K562 (cell line): Measurements from ENCODE around the gene SERINC5. TPM values are rescaled to one million over a fixed set of nuclear protein-coding genes. Genes with fewer than 3 reads are reported as not detected.
A peak's percentile ranks its signal among the peaks of the same experiment; 100 is the strongest.

Experiments
- BMI1 ChIP-seq: fragments of 150-350 bp; IDR thresholded peaks from 2 replicates; pipeline ENCODE4 v1.6.1; 2014; ENCODE audit warnings: low read length
- EGR1 ChIP-seq: fragments of 450-650 bp; conservative IDR thresholded peaks from 2 replicates; pipeline ENCODE4 v1.6.1; 2017; ENCODE audit warnings: mild to moderate bottlenecking
- HDAC8 ChIP-seq: fragments of 450-650 bp; IDR thresholded peaks from 2 replicates; pipeline ENCODE4 v1.6.1; 2016; ENCODE audit warnings: mild to moderate bottlenecking, missing genetic modification characterization, moderate library complexity, missing compliant biosample characterization
- KHSRP ChIP-seq: fragments of 450-650 bp; IDR thresholded peaks from 2 replicates; pipeline ENCODE4 v1.6.1; 2017
- MCM7 ChIP-seq, 2 experiments: fragments of 450-650 bp; IDR thresholded peaks; 2 replicates each; pipeline ENCODE4 v1.6.1; 2016 to 2018
- MECOM ChIP-seq: fragments of 250-450 bp; sonication (Bioruptor Pico); IDR thresholded peaks from 2 replicates; pipeline ENCODE4 v1.8.0; 2022; ENCODE audit warnings: inconsistent platforms
- MEF2A ChIP-seq: IDR thresholded peaks from 2 replicates; pipeline ENCODE4 v1.6.1; 2011; ENCODE audit warnings: low read depth, mild to moderate bottlenecking, low read length, moderate library complexity; ENCODE audit not compliant: control insufficient read depth
- NCOR1 ChIP-seq: fragments of 450-650 bp; IDR thresholded peaks from 2 replicates; pipeline ENCODE4 v1.6.1; 2016; ENCODE audit warnings: mild to moderate bottlenecking, moderate library complexity
- RHOXF2B ChIP-seq: fragments of 250-450 bp; sonication (Bioruptor Pico); conservative IDR thresholded peaks from 2 replicates; pipeline ENCODE4 v1.5.1; 2021
- SLC30A9 ChIP-seq: fragments of 250-450 bp; sonication (Bioruptor Pico); IDR thresholded peaks from 2 replicates; pipeline ENCODE4 v1.8.0; 2022; ENCODE audit warnings: mild to moderate bottlenecking, moderate library complexity
- SMAD1 ChIP-seq: fragments of 150-350 bp; IDR thresholded peaks from 2 replicates; pipeline ENCODE4 v1.6.1; 2014; ENCODE audit warnings: low read length, low read depth; ENCODE audit not compliant: partially characterized antibody
- SREBF2 ChIP-seq: sonication (generic); formaldehyde crosslinking; IDR thresholded peaks from 2 replicates; pipeline ENCODE4 v1.4.0; 2020; ENCODE audit warnings: mild to moderate bottlenecking, missing genetic modification reagents
- TCFL5 ChIP-seq: fragments of 250-450 bp; sonication (Bioruptor Pico); conservative IDR thresholded peaks from 2 replicates; pipeline ENCODE4 v1.6.1; 2021; ENCODE audit warnings: mild to moderate bottlenecking, moderate library complexity, matching md5 sums
- ZNF77 ChIP-seq: fragments of 250-450 bp; sonication (Bioruptor Pico); IDR thresholded peaks from 2 replicates; pipeline ENCODE4 v1.5.0; 2020
- ZNF780A ChIP-seq: fragments of 250-450 bp; sonication (Bioruptor Pico); IDR thresholded peaks from 2 replicates; pipeline ENCODE4 v1.5.0; 2021; ENCODE audit warnings: mild to moderate bottlenecking
- polyA plus RNA-seq, 8 experiments: library from polyadenylated mRNA; depleted of rRNA in 4 of 8; stranded (reverse) in 5 of 8; unstranded in 3 of 8; fragments of >200 nt; fragmentation: Nextera tagmentation in 2 of 8; fragmentation: Illumina TruSeq in 1 of 8; extraction: Ambion mirVana in 2 of 8; extraction: Trizol in 1 of 8; gene quantifications; 2 replicates each; pipeline versions ENCODE4 v1.2.1 to v1.2.3, GENCODE V29; 2011 to 2014; ENCODE audit warnings: inconsistent platforms in 1 of 8, missing spikeins in 1 of 8
- total RNA-seq, 7 experiments: library from RNA; depleted of rRNA in 6 of 7; stranded (reverse); fragments of >200 nt in 6 of 7; fragmentation: Illumina TruSeq in 2 of 7; extraction: Trizol in 2 of 7; gene quantifications; 2 replicates each; pipeline versions ENCODE4 v1.2.1 to v1.2.3, GENCODE V29; 2011 to 2021; ENCODE audit warnings: low replicate concordance in 1 of 7
- TF ChIP-seq, protein P1 (sequence below), 2 experiments: IDR thresholded peaks in 1 of 2; conservative IDR thresholded peaks in 1 of 2; 2 replicates each; pipeline ENCODE4 v1.6.1; 2016; ENCODE audit warnings: low read depth in 2 of 2, mild to moderate bottlenecking in 1 of 2, missing compliant biosample characterization in 1 of 2, missing genetic modification characterization in 1 of 2, moderate library complexity in 1 of 2
- TF ChIP-seq, protein P2 (sequence below): sonication (generic); formaldehyde crosslinking; IDR thresholded peaks from 2 replicates; pipeline ENCODE4 v1.8.1; 2023; ENCODE audit warnings: mild to moderate bottlenecking, missing genetic modification reagents
- TF ChIP-seq, protein P3 (sequence below): fragments of 450-650 bp; IDR thresholded peaks from 2 replicates; pipeline ENCODE4 v1.6.1; 2016; ENCODE audit warnings: mild to moderate bottlenecking
- TF ChIP-seq, protein P4 (sequence below): fragments of 250-450 bp; sonication (Bioruptor Pico); IDR thresholded peaks from 2 replicates; pipeline ENCODE4 v1.5.0; 2020; ENCODE audit warnings: mild to moderate bottlenecking, borderline replicate concordance

Gene SERINC5
- total and polyA plus RNA-seq, 9 of the 15 experiments (the other 6 are each of a cell fraction or from before 2014, with no cell fraction given) = 1.4 to 7.9 (median 3.7) TPM

DNA sequence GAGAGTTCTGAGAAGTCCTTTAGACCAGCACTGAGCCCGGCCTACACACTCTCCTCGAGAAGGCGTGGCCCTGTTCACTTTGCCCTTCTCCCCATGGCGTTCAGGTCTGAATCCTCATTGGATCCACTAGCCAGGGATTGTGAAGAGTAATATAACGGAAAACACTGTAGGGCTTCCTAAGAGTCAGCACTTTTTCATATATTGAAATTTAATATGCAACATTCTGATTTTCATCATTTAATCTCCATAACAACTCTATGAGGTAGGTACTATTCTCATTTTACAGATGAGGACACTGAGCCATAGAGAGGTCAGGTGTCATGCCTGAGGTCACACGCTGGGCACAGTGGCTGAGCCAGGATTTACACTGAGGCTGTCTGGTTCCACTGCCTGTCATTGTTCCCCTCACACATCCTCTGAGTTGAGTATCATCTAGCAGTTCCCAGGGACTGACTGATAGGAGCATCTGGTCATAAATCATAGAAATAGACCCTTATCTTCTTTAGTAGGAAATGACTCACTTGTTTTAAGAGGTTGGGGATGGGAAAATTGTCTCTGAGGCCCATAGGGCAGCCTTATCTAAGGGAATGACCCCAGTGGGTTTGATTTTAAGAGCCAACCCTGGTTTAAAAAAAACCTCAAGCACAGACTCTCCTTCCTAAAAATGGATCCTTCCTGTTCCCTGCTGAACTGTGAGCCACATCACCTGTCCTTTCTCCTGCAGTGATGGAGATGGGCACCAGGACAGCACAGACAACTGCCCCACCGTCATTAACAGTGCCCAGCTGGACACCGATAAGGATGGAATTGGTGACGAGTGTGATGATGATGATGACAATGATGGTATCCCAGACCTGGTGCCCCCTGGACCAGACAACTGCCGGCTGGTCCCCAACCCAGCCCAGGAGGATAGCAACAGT, 179.5 kb downstream of the SERINC5 start (continued):
- TF ChIP-seq SREBF2 (no peak), KHSRP (no peak), TCFL5 (CRISPR knock-in tag) (no peak), HDAC8 (tag) (no peak), EGR1 (no peak), RHOXF2B (no peak), MECOM (CRISPR knock-in tag) (peak; percentile 95), ZNF780A (CRISPR knock-in tag) (no peak), SMAD1 (no peak), ZNF77 (CRISPR knock-in tag) (no peak), NCOR1 (peak; percentile 58), SLC30A9 (no peak), BMI1 (no peak), MCM7 (IDR thresholded peaks at IDR 0.05) (no peak), MEF2A (no peak)
- TF ChIP-seq, protein P1, sequence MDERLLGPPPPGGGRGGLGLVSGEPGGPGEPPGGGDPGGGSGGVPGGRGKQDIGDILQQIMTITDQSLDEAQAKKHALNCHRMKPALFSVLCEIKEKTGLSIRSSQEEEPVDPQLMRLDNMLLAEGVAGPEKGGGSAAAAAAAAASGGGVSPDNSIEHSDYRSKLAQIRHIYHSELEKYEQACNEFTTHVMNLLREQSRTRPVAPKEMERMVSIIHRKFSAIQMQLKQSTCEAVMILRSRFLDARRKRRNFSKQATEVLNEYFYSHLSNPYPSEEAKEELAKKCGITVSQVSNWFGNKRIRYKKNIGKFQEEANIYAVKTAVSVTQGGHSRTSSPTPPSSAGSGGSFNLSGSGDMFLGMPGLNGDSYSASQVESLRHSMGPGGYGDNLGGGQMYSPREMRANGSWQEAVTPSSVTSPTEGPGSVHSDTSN (CRISPR knock-in tag; IDR thresholded peaks at IDR 0.05; ENCODE audit: low read depth) = peak; percentile 52
- TF ChIP-seq, protein P1 (tag; conservative IDR thresholded peaks at IDR 0.05; ENCODE audit: low read depth) = peak; percentile 87
- TF ChIP-seq, protein P2, sequence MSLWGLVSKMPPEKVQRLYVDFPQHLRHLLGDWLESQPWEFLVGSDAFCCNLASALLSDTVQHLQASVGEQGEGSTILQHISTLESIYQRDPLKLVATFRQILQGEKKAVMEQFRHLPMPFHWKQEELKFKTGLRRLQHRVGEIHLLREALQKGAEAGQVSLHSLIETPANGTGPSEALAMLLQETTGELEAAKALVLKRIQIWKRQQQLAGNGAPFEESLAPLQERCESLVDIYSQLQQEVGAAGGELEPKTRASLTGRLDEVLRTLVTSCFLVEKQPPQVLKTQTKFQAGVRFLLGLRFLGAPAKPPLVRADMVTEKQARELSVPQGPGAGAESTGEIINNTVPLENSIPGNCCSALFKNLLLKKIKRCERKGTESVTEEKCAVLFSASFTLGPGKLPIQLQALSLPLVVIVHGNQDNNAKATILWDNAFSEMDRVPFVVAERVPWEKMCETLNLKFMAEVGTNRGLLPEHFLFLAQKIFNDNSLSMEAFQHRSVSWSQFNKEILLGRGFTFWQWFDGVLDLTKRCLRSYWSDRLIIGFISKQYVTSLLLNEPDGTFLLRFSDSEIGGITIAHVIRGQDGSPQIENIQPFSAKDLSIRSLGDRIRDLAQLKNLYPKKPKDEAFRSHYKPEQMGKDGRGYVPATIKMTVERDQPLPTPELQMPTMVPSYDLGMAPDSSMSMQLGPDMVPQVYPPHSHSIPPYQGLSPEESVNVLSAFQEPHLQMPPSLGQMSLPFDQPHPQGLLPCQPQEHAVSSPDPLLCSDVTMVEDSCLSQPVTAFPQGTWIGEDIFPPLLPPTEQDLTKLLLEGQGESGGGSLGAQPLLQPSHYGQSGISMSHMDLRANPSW (CRISPR knock-in tag) = no peak
- TF ChIP-seq, protein P3, sequence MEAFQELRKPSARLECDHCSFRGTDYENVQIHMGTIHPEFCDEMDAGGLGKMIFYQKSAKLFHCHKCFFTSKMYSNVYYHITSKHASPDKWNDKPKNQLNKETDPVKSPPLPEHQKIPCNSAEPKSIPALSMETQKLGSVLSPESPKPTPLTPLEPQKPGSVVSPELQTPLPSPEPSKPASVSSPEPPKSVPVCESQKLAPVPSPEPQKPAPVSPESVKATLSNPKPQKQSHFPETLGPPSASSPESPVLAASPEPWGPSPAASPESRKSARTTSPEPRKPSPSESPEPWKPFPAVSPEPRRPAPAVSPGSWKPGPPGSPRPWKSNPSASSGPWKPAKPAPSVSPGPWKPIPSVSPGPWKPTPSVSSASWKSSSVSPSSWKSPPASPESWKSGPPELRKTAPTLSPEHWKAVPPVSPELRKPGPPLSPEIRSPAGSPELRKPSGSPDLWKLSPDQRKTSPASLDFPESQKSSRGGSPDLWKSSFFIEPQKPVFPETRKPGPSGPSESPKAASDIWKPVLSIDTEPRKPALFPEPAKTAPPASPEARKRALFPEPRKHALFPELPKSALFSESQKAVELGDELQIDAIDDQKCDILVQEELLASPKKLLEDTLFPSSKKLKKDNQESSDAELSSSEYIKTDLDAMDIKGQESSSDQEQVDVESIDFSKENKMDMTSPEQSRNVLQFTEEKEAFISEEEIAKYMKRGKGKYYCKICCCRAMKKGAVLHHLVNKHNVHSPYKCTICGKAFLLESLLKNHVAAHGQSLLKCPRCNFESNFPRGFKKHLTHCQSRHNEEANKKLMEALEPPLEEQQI = no peak
- TF ChIP-seq, protein P4, sequence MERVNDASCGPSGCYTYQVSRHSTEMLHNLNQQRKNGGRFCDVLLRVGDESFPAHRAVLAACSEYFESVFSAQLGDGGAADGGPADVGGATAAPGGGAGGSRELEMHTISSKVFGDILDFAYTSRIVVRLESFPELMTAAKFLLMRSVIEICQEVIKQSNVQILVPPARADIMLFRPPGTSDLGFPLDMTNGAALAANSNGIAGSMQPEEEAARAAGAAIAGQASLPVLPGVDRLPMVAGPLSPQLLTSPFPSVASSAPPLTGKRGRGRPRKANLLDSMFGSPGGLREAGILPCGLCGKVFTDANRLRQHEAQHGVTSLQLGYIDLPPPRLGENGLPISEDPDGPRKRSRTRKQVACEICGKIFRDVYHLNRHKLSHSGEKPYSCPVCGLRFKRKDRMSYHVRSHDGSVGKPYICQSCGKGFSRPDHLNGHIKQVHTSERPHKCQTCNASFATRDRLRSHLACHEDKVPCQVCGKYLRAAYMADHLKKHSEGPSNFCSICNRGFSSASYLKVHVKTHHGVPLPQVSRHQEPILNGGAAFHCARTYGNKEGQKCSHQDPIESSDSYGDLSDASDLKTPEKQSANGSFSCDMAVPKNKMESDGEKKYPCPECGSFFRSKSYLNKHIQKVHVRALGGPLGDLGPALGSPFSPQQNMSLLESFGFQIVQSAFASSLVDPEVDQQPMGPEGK (CRISPR knock-in tag) = no peak
